AML-193 (cell line): ENCODE results near the gene NUDT7.
A peak's percentile ranks its signal among the peaks of the same experiment; 100 is the strongest.

Experiments
- DNase-seq, 2 experiments: peaks; one replicate each; lab custom pipeline; 2025; lab: John Stamatoyannopoulos, UW

NUDT7 gene

DNA sequence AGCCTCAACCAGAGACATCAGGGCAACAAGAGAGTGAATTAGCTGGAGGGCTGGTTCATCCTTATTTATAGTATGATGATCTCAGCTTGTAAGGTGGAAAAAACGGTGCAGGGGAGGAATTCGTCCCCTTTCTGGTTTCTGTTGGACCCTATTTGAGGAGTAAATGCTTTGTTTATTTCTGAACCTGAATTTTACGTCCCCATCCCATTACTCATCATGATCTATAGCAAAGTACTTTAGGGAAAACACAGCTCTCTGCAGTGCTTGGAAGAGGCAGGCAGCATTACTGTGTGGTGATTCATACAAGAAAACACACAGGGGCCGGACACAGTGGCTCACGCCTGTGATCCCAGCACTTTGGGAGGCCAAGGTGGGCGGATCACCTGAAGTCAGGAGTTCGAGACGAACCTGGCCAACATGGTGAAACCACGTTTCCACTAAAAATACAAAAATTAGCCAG lies 58.1 kb downstream of the NUDT7 start:
- no peak for DNase-seq

DNA sequence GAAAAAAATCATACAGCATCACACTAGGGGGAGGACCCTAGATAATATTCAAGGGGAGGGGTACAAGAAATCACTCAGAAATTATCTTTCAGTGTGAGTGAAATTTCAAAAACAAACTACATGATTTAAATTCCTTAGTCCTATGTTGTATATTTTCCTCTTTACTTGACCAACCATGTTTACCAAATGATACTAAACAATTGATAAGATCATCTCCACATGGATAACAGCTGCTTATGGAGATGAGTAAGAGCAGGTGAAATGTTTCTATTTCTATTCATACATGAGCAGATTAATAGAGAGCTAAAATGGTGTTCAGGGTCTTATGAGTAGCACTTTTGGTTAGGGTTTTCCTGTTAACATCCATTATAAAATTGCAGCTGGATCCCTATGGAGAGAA lies 58.8 kb downstream of the NUDT7 start:
- no peak for DNase-seq

DNA sequence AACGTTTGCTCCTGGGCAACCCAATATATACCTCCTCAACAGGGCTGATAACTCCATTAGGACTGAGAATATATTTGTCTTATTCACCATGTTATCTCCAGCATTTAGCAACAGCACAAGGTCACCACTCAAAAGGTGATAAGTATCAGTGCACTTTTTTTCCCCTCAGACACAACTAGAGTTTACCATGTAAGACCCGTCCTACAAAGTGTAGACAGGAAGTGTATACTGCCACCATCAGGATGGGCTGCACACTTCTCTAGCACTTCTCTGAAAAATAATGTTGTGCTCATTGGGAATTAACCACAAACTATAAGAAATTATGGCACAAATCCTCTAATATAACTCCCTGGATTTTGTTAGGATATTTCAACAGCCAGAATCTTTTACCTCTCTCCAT lies 60.4 kb downstream of the NUDT7 start:
- DNase-seq: peak; percentile 13 to 30

DNA sequence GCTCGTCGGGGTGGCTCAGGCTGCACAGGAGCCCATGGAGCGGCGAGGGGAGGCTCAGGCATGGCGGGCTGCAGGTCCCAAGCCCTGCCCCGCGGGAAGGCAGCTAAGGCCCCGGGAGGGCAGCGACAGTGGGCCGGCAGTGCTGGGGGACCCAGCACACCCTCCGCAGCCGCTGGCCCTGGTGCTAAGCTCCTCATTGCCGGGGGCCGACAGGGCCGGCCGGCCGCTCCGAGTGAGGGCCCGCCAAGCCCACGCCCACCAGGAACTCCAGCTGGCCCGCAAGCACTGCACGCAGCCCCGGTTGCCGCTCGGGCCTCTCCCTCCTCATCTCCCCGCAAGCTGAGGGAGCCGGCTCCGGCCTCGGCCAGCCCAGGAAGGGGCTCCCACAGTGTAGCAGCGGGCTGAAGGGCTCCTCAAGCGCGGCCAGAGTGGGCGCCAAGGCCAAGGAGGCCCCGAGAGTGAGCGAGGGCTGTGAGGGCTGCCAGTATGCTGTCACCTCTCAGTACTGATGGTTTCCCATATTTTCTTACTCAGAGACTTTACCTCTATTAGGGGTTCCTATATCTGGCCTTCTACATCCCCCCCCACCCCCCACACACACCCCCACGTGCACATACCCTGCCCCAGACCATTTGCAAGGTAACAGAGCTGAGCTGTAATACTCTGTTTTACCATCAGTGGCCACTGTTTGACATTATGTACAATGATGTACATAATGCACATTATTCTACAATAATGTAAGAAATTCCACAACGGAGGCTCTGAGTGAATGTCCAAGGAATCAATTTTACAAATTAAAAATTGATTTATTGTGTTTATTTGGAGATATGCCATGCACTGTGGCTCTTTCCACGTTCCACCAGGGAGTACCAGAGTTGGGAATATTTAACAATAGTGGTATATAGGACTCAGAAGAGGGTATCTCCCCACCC lies 62.4 kb downstream of the NUDT7 start:
- no peak for DNase-seq

DNA sequence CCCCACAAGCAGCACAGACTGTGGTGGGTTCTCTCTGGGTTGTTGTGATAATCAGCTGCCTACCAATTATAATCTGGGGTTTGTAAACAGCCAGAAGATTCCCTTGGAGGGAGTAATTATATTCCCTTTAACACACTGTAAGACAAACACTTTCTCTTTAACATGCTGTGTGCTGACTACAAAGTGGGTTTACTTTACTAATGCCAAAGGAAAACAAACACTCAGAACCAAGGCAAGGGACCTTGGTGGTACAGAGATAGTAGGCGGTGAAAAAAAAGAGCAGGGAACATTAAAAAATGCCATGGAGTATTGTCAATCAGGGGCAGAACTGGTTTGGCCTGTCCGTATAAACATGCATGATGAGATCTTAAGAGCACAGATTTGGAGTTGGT lies 63.1 kb downstream of the NUDT7 start:
- no peak for DNase-seq

DNA sequence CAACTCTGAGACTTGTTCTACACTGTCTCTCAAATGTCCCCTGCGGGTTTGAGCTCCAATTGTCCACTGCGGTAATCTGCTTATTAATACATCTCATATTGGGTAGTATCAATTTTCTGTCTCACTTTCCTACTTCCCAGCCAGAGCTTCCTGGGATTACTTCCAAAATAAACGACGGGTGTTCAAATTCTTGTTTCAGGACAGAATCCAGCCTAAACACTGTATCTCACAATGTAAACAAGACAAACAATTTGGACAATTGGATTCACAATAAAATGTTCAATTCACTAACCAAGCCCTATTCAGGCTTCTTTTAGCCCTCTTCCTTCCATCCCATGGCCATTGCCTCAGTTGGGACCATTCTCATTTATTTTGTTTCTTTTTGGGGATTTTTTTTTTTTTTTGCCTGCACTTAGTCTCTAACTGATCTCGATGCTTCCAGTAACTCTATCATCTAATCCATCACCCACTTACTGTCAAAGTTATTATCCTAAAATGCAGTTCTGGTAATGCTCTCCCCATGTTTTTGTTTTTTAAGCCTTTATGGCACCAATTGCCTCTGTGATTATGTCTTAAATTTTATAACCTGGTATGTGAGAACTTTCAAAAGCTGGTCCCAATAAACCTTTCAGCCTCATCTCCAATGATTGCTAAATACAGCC lies 64.0 kb downstream of the NUDT7 start:
- no peak for DNase-seq

DNA sequence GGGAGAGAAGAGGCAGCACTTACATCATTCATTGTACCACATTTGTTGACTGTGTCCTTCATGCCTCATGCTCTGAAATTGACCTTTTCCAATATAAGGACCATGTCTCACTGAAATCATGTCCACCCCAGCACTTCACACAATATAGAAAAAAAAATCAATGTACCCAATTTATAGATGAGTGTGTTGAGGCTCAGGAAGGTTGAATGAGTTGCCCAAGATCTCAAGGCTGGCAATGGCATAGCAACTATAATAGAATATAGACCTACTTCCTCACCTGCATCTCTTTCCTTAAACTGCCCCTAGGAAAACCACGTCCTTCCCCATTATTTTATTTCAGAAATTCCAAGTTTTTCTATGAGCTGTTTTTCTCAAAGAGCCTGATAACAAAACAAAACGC lies 65.1 kb downstream of the NUDT7 start:
- DNase-seq: no peak

DNA sequence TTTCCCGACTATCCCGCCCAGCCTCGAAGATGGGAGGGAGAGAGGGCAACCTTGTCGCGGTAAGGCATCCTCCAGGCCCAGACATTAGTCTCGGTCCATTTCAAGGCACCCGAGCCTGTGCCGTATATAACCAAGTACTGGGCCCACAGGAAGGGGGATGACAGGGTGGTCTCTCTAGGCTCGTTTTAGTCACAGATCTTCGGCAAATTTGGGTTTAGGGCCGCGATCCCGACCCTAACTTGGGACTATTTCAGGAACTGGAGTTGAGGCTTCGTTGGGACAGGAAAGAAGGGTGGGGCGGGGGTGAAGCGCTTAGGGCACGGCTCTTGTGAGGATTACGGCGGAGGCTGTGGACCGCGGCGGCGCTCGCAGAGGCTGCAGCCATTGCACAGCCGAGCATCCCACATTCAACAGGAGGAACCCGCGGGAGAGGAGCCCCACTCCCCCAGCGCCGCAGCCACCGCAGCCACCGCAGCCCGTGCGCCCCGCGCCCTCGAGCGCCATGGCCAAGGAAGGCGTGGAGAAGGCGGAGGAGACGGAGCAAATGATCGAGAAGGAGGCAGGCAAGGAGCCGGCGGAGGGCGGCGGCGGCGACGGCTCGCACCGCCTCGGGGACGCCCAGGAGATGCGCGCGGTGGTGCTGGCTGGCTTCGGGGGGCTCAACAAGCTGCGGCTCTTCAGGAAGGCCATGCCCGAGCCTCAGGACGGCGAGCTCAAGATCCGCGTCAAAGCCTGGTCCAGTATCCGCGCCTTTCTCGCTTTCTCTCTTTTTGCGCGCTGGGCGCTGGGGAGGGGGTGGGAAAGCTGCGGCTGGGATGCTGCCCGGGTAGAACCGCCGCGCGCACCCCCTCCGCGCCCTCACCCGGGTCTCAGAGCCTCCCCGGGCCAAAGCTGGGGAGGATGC lies 66.1 kb downstream of the NUDT7 start, which contains the start of gene VAT1L:
Gene VAT1L (plus strand): TSS at position 384 of the 904 bp plus-strand sequence. CDS start 119 bp downstream, at position 503.
- DNase-seq: no peak

DNA sequence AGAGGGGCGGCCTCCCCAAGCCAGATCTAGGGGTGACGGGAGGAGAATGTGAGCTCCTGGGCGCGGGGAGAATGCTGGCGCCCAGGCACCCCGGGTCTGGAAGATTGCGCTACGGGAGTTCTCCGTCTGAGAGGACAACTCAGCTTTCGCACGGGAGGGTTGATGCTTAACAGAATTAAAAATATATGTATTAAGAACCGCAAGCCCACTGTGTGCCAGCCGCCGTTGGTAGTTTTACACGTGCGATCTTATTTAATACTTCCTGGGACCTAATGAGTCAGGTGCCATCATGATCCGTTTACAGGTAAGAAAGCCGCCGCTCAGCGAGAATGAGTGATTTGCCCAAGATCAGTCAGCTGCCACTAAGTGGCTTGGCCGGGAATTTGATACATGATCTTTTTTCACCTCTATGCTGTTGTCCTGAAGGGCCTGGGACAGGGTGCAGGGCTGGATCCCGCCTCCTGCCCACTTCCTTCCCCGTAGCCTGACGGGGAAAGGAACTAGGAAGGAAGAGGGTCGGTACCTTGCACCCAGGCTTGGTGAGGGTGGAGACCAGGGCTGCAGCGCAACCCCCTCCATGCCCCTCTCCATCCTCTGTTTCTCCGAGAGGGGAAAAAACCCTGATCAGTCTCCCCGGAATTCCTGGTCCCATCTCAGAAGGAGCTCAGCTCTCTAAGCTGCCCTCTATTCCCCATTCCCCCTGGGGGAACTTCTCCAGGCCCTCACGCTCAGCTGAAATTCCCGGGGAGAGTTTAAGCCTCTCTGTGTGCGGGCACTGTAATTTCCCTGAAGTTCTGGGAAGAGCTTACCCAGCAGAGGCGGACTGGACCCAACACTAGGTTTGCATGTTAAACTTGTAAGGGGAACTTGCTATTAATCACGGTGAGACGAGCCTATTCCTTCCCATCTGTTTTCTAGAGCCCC lies 67.0 kb downstream of the NUDT7 start:
- DNase-seq: no peak

DNA sequence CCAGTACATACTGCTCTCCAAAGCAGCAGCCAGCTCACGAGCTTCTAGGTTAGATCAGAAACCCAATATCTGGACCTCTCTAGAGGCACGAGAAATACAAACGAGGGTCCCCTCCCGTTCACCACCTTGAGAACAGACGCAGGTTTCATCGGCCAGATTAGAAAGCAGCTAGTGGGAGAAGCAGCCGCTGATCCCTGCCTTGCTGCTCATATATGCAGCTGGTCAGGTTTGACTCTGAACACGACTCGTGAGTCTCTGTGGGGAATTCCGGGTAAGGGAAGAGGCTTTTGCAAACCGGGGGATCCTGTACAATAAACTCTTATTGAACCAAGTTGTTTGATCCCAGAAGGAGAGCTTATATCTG lies 67.7 kb downstream of the NUDT7 start:
- DNase-seq: no peak

DNA sequence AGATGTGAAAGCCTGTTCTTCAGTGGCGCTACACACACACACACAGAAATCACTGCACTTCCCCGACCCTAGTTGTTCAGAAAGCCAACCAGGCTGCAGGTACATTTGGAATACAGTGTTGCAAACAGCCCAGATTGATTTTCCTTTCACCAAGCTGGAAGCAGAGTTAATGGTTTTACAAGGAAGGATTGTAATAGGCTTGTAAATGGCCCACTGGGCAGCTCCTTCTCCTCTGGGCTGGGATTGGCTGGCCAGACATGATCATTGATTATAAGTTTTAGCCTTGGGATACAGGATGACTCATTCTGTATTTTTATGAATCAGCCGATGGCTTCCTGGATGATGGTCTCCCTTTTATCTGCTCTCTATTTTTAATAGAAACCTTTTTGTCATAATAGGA lies 68.6 kb downstream of the NUDT7 start:
- DNase-seq: no peak
